Small intestine (tissue), 7 donors: ENCODE results near the gene EZH2. TPM values are rescaled to one million over a fixed set of nuclear protein-coding genes. Genes with fewer than 3 reads are reported as not detected.

ENCODE experiments used
- DNase-seq, 2 donors: peaks; one replicate each; pipeline versions ENCODE4 v3.0.0 to v3.0.0-alpha.2; 2013
- FAIRE-seq: peaks from 2 replicates; lab custom pipeline; 2012; peaks lifted over from hg19 to GRCh38; lab: Jason Lieb, UNC
- H3K27ac ChIP-seq, 3 donors: one replicate each; pipeline ENCODE4 v1.5.1; 2013; ENCODE audit warnings: low read length in 2 of 3, mild to moderate bottlenecking in 2 of 3, control low read depth in 1 of 3, inconsistent platforms in 1 of 3, low read depth in 1 of 3, moderate library complexity in 1 of 3
- H3K27me3 ChIP-seq, 3 donors: one replicate each; pipeline ENCODE4 v1.6.1; 2013; ENCODE audit warnings: low read length in 3 of 3, inconsistent platforms in 1 of 3; ENCODE audit not compliant: control insufficient read depth in 3 of 3, insufficient read depth in 3 of 3
- H3K36me3 ChIP-seq, 3 donors: one replicate each; pipeline ENCODE4 v1.6.1; 2013; ENCODE audit warnings: low read length in 3 of 3, inconsistent platforms in 1 of 3, low read depth in 1 of 3, mild to moderate bottlenecking in 1 of 3, moderate library complexity in 1 of 3; ENCODE audit not compliant: control insufficient read depth in 3 of 3, insufficient read depth in 2 of 3
- H3K4me1 ChIP-seq, 3 donors: one replicate each; pipeline ENCODE4 v1.6.1; 2013; ENCODE audit warnings: low read length in 2 of 3, inconsistent platforms in 1 of 3, low read depth in 1 of 3, mild to moderate bottlenecking in 1 of 3, moderate library complexity in 1 of 3; ENCODE audit not compliant: control insufficient read depth in 3 of 3, insufficient read depth in 2 of 3
- H3K4me3 ChIP-seq, 3 donors: one replicate each; pipeline ENCODE4 v1.5.1; 2013; ENCODE audit warnings: low read length in 3 of 3, control low read depth in 1 of 3, inconsistent platforms in 1 of 3, low read depth in 1 of 3, mild to moderate bottlenecking in 1 of 3, moderate library complexity in 1 of 3
- H3K9me3 ChIP-seq, 2 donors: one replicate each; pipeline ENCODE4 v1.6.1; 2013; ENCODE audit warnings: low read depth in 1 of 2, low read length in 1 of 2; ENCODE audit not compliant: control insufficient read depth in 2 of 2, insufficient read depth in 1 of 2
- WGBS, 3 donors: extraction: QIAGEN DNeasy Blood & Tissue Kit; methylation state at CpG; one replicate each; pipeline ENCODE4 v1.1.7; 2013; 5-methylcytosine and 5-hydroxymethylcytosine counted together
- polyA plus RNA-seq, 4 donors: library from polyadenylated mRNA; stranded (reverse) in 3 of 4; unstranded in 1 of 4; fragments of 200-250 nt in 3 of 4; fragments of 120-200 nt in 1 of 4; gene quantifications; one replicate each; pipeline versions ENCODE4 v1.2.1 to v1.2.3, GENCODE V29; 2013
- donor health status: healthy with polysubstance abuse.
- donor health status: control.
- donor health status: control.
- donor health status: Bipolar disorder and iron deficiency.
- donor health status: healthy.

Gene EZH2
- polyA plus RNA-seq, 4 donors: 5.4 to 17.6 (median 10.9) TPM

DNA sequence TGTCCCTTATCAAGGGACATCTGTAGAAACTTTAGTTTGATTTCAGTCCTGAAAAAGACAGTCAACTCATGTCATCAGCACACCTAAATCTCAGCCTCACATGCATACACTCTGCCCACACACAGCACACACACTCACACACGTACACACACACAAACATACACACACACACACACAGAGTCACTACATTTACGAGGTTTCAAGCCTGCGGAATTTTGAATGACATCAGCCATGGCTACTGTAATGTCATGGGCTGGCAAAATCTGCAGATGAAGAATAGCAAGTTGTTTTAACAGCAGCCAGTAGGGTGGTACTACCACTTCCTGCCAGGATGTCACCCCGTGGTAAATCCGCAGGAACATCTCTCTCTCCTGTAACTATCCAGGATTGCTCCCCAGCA, 37.1 kb upstream of the EZH2 start:
- H3K27me3 ChIP-seq: no peaks in the 10 kb centered on the region
- no peaks in the 10 kb centered on the region for H3K36me3 ChIP-seq
- DNase-seq (no peak), FAIRE-seq (no peak)
- H3K27ac ChIP-seq: no peak overlapping the region
- H3K4me3 ChIP-seq: no peak overlapping the region
- no peaks in the 10 kb centered on the region for H3K9me3 ChIP-seq
- H3K4me1 ChIP-seq: no peaks in the 10 kb centered on the region
- WGBS, 3 donors: 78 to 86% (median 80%) methylated on average over 5 of the region's 5 CpGs

GRCh38 chr7:148919859-148920258, 35.8 kb upstream of the EZH2 start:
- Histone ChIP-seq H3K27me3 (no peaks in the 10 kb centered on the region), H3K27ac (no peak overlapping the region), H3K4me1 (peaks cover 0 to 2% (median 0%) of the 10 kb centered on the region in 3 donors), H3K9me3 (no peaks in the 10 kb centered on the region), H3K36me3 (no peaks in the 10 kb centered on the region), H3K4me3 (no peak overlapping the region)
- DNase-seq (no peak), FAIRE-seq (no peak)
- WGBS, 3 donors: 70 to 86% (median 77%) methylated on average over 6 of the region's 6 CpGs

DNA sequence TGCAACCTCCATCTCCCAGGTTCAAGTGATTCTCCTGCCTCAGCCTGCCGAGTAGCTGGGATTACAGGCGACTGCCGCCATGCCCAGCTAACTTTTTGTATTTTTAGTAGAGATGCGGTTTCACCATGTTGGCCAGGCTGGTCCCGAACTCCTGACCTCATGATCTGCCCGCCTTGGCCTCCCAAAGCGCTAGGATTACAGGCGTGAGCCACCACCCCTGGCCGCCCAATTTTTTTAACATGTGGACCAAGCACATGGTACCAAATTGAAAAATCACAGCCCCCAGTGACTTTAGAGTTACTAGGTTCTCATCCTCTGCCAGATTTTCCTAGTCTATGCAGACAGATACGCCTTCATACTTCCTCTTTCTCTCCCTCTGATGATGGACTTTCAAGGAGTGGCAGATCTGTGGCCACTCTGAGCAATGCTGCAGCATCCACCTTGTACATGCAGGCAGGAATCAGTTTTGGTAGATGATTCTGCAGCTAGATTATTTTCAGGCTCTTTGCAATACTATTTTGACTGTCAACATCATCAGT, 34.0 kb upstream of the EZH2 start:
- DNase-seq (no peak), FAIRE-seq (no peak)
- Histone ChIP-seq H3K27ac (no peak overlapping the region), H3K9me3 (no peaks in the 10 kb centered on the region), H3K36me3 (no peaks in the 10 kb centered on the region), H3K4me3 (no peak overlapping the region), H3K4me1 (peaks cover 0 to 2% (median 0%) of the 10 kb centered on the region in 3 donors), H3K27me3 (no peaks in the 10 kb centered on the region)
- 84 to 88% (median 84%) methylated on average over 10 of the region's 10 CpGs for WGBS, 3 donors

GRCh38 chr7:148916186-148916585, 32.1 kb upstream of the EZH2 start:
- no peak for FAIRE-seq

DNA sequence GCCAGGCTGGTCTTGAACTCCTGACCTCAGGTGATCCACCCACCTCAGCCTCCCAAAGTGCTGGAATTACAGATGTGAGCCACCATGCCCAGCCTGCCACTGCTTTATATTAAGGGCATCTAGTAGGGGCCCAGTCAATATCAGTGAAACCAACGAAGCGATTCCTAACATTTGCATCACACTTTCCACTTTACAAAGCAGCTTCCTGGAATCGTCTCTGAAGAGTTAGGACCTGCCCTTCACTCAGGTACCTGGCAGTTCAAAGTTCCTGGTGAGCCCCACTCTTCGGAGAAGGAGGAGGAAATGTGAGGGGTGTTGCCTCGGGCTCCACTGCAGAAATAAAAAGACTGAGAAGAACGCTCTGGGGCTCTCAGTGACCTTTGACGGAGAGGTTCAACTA, 31.1 kb upstream of the EZH2 start:
- 10 to 43% (median 27%) methylated on average over 7 of the region's 7 CpGs for WGBS, 3 donors
- Histone ChIP-seq H3K4me3 (no peak overlapping the region), H3K27ac (no peak overlapping the region), H3K9me3 (no peaks in the 10 kb centered on the region), H3K36me3 (no peaks in the 10 kb centered on the region), H3K27me3 (no peaks in the 10 kb centered on the region), H3K4me1 (peaks cover 0 to 2% (median 0%) of the 10 kb centered on the region in 3 donors)
- no peak for FAIRE-seq
- peak; percentile 27 to 36 for DNase-seq

More at GRCh38 chr7:148916186-148916585, 32.1 kb upstream of the EZH2 start:
- Histone ChIP-seq H3K27ac (no peak overlapping the region), H3K4me1 (peaks cover 0 to 2% (median 0%) of the 10 kb centered on the region in 3 donors), H3K27me3 (no peaks in the 10 kb centered on the region), H3K4me3 (no peak overlapping the region), H3K36me3 (no peaks in the 10 kb centered on the region), H3K9me3 (no peaks in the 10 kb centered on the region)
- no peak for DNase-seq
- whole genome bisulfite sequencing, 3 donors: 7 to 28% (median 14%) methylated on average over 1 of the region's 1 CpG

GRCh38 chr7:148914208-148914777, 30.2 kb upstream of the EZH2 start:
- H3K36me3 ChIP-seq: no peaks in the 10 kb centered on the region
- WGBS, 3 donors: 26 to 61% (median 39%) methylated on average over 10 of the region's 10 CpGs
- H3K4me1 ChIP-seq: peaks cover 0 to 2% (median 0%) of the 10 kb centered on the region in 3 donors
- H3K27ac ChIP-seq: no peak overlapping the region
- H3K4me3 ChIP-seq: no peak overlapping the region
- FAIRE-seq: no peak
- H3K9me3 ChIP-seq: no peaks in the 10 kb centered on the region
- peak in 1 of 2 donors; percentile 20 for DNase-seq
- no peaks in the 10 kb centered on the region for H3K27me3 ChIP-seq

DNA sequence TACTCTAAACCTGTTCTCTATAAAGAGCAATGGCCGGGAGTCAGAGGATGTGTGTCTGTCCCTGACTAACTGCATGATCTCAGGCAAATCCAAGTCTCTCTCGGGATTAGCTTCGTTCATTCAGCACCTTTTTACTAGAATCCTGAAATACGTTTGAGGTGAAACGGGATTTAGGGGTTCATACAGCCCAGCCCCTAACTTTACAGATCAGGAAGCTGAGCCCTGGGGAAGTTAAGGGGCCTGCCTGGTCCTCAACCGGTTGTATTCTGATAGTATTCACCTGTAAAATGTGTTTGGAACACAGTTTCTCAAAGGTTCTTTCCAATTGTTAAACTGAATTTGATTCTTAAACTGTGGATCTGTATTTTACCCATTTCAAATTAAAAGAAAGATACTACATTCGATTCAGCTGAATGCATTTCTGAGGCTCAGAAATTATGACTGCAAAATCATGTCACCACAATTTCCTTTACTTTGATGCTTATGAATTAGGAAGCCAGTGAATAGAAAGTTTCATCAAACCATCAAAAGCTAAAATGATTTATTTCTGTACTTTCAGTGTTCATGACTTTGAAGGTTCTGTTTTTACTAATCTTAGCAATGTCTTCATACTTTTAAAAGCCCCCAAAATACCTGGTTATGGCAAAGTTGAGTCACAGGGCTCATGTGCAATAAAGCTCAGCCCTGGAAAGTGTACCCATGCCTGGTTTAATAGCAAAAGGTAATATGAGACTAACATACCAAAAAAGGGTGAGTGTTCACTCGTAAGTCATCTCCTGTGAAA, 28.9 kb upstream of the EZH2 start:
- H3K4me3 ChIP-seq: no peak overlapping the region
- no peaks in the 10 kb centered on the region for H3K9me3 ChIP-seq
- no peak for FAIRE-seq
- H3K27me3 ChIP-seq: peaks cover 0 to 5% (median 0%) of the 10 kb centered on the region in 3 donors
- peaks cover 0 to 2% (median 0%) of the 10 kb centered on the region in 3 donors for H3K4me1 ChIP-seq
- H3K27ac ChIP-seq: no peak overlapping the region
- 52 to 77% (median 71%) methylated on average over 8 of the region's 8 CpGs for WGBS, 3 donors
- H3K36me3 ChIP-seq: no peaks in the 10 kb centered on the region
- no peak for DNase-seq

DNA sequence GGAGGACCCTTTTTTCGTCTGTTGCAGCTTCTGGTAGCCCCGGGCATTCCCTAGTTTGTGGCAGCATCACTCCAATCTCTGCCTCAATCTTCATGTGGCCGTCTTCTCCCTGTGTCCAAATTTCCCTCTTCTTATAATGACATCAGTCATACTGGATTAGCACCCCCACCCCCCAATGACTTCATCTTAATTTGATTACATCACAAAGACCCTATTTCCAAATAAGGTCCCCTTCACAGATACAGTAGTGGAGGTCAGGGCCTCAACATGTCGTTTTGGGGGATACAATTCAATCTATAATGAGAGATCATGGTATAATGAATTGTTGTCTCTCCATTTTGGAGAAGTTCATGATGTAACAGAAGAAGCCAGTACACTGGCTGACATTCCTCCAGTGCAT, 28.1 kb upstream of the EZH2 start:
- peaks cover 0 to 2% (median 0%) of the 10 kb centered on the region in 3 donors for H3K4me1 ChIP-seq
- 80 to 86% (median 85%) methylated on average over 4 of the region's 4 CpGs for WGBS, 3 donors
- H3K4me3 ChIP-seq: no peak overlapping the region
- DNase-seq (no peak), FAIRE-seq (no peak)
- H3K9me3 ChIP-seq: no peaks in the 10 kb centered on the region
- peaks cover 0 to 5% (median 0%) of the 10 kb centered on the region in 3 donors for H3K27me3 ChIP-seq
- no peak overlapping the region for H3K27ac ChIP-seq
- H3K36me3 ChIP-seq: no peaks in the 10 kb centered on the region
